ENCODE measurements around the gene ZNF555. TPM values are rescaled to one million over a fixed set of nuclear protein-coding genes. Genes with fewer than 3 reads are reported as not detected.

ZNF555 gene
- total and polyA plus RNA-seq, 2 of the 13 experiments (the other 11 are each of a cell fraction or from before 2014, with no cell fraction given) = 5.0 to 8.0 TPM

- H3K27me3 ChIP-seq (ENCODE audit: control insufficient read depth in 1 of 2, insufficient read depth in 2 of 2, low read length in 2 of 2) = no peaks in the 10 kb centered on the region
- POLR2A ChIA-PET = interaction anchor here (0.9 to 2.7 kb wide), 4 partner anchors 12 to 71 kb away, joined by 3 to 7 read pairs (median 4); partner anchors contain the start of genes SGTA and ZNF555
- no peak overlapping the region for H3K9ac ChIP-seq (ENCODE audit: insufficient read depth, low read depth, low read length)
- in situ Hi-C loops (cut with HindIII; ENCODE audit: extremely low pct_ligation_motif_present, low pct_unique_long_range_greater_than_20kb) = no loop called here
- no peaks in the 10 kb centered on the region for H3K79me2 ChIP-seq (ENCODE audit: insufficient read depth, low read length)
- H3K36me3 ChIP-seq (replicated peaks in 1 of 2; ENCODE audit: control insufficient read depth in 1 of 2, insufficient read depth in 2 of 2, low read length in 2 of 2) = peaks cover 9 to 36% of the 10 kb centered on the region in 2 experiments; a peak in 4 of 5 replicates
- H3K27ac ChIP-seq (ENCODE audit: extremely low read length, insufficient read depth, low read length) = peak overlapping the region; percentile 23
- ATAC-seq (peak; percentile 51; the same call in 2 of the 3 replicates), DNase-seq (ENCODE audit: low spot score) (peak; percentile 46), FAIRE-seq (peak; percentile 37)
- H3K4me3 ChIP-seq (replicated peaks in 1 of 3; ENCODE audit: insufficient read depth in 1 of 3, low read depth in 2 of 3, low read length in 3 of 3) = no peak overlapping the region
- no peak overlapping the region for H2AFZ ChIP-seq (ENCODE audit: low read length)
- WGBS (ENCODE audit: low lambda C conversion rate) = 6% methylated on average over 3 of the region's 3 CpGs
- H3K4me1 ChIP-seq (ENCODE audit: insufficient read depth, low read length) = peaks cover 18% of the 10 kb centered on the region
- H3K9me3 ChIP-seq (ENCODE audit: low read length) = no peaks in the 10 kb centered on the region
- intact Hi-C loops (cut with micrococcal nuclease; ENCODE audit: unreplicated experiment) = no loop called here
- no peaks in the 10 kb centered on the region for H4K20me1 ChIP-seq (ENCODE audit: insufficient read depth, low read length)
- H3K4me2 ChIP-seq (ENCODE audit: low read depth, low read length) = peak overlapping the region; percentile 14
- CTCF ChIA-PET (ENCODE audit: low intra/inter-chr PET ratio, low total read pairs) = no interaction called here
- no TSS peak for BruUV-seq (replicated peaks)
- TF ChIP-seq RERE (CRISPR knock-in tag; IDR thresholded peaks at IDR 0.05; ENCODE audit: low read depth) = no peak
- TF ChIP-seq GATAD2A (CRISPR knock-in tag; IDR thresholded peaks at IDR 0.05) = peak; percentile 64; the same call in 1 of the 2 replicates
- TF ChIP-seq ZNF234 (CRISPR knock-in tag; conservative IDR thresholded peaks at IDR 0.05) = no peak
- no peak for TF ChIP-seq SALL1 (CRISPR knock-in tag; IDR thresholded peaks at IDR 0.05)
- no peak for TF ChIP-seq SYNCRIP (IDR thresholded peaks at IDR 0.05; ENCODE audit: insufficient read depth, low read depth, low read length)
- no peak for TF ChIP-seq ZNF142 (CRISPR knock-in tag; IDR thresholded peaks at IDR 0.05)
- no peak for TF ChIP-seq SMARCC2 (IDR thresholded peaks at IDR 0.05)
- TF ChIP-seq BHLHE40 (IDR thresholded peaks at IDR 0.05; ENCODE audit: low read length) = peak; percentile 60; the same call in 1 of the 2 replicates
- no peak for TF ChIP-seq THAP9 (CRISPR knock-in tag; IDR thresholded peaks at IDR 0.05; ENCODE audit: borderline replicate concordance)
Measured at GRCh38 chr19:2854849-2855248, 13.6 kb downstream of the ZNF555 start.
